ENCODE data around the gene SLIT3.

The SLIT3 gene

GRCh38 chr5:169029661-169030274 is 271.2 kb downstream of the SLIT3 start:
- DNase-seq (ENCODE audit: low read depth): no peak

- no peak for DNase-seq (ENCODE audit: low read depth)
Observed at GRCh38 chr5:169029037-169029436, 271.9 kb downstream of the SLIT3 start.

GRCh38 chr5:169027501-169028061 is 273.4 kb downstream of the SLIT3 start:
- no peak for DNase-seq (ENCODE audit: low read depth)

- DNase-seq (ENCODE audit: low read depth): no peak
Observed at GRCh38 chr5:169025491-169025890, 275.4 kb downstream of the SLIT3 start.

- DNase-seq (ENCODE audit: low read depth): no peak
Observed at GRCh38 chr5:169024421-169024820, 276.5 kb downstream of the SLIT3 start.

- no peak for DNase-seq (ENCODE audit: low read depth)
Observed at GRCh38 chr5:169022718-169023117, 278.2 kb downstream of the SLIT3 start.

- no peak for DNase-seq (ENCODE audit: low read depth)
Observed at GRCh38 chr5:169020102-169020501, 280.8 kb downstream of the SLIT3 start.

- no peak for DNase-seq (ENCODE audit: low read depth)
Observed at GRCh38 chr5:169018925-169019324, 282.0 kb downstream of the SLIT3 start.

- no peak for DNase-seq (ENCODE audit: low read depth)
Observed at GRCh38 chr5:169015991-169016390, 284.9 kb downstream of the SLIT3 start.

GRCh38 chr5:169013846-169014245 is 287.1 kb downstream of the SLIT3 start:
- no peak for DNase-seq (ENCODE audit: low read depth)

- no peak for DNase-seq (ENCODE audit: low read depth)
Observed at GRCh38 chr5:169013208-169013728, 287.7 kb downstream of the SLIT3 start.

- DNase-seq (ENCODE audit: low read depth): no peak
Observed at GRCh38 chr5:169012450-169012849, 288.5 kb downstream of the SLIT3 start.

GRCh38 chr5:169011451-169011850 is 289.5 kb downstream of the SLIT3 start:
- DNase-seq (ENCODE audit: low read depth): no peak

GRCh38 chr5:169011009-169011408 is 289.9 kb downstream of the SLIT3 start:
- DNase-seq (ENCODE audit: low read depth): no peak

- no peak for DNase-seq (ENCODE audit: low read depth)
Observed at GRCh38 chr5:169009123-169009522, 291.8 kb downstream of the SLIT3 start.

- DNase-seq (ENCODE audit: low read depth): no peak
Observed at GRCh38 chr5:169006842-169007790, 293.8 kb downstream of the SLIT3 start.

GRCh38 chr5:169004551-169004950 is 296.4 kb downstream of the SLIT3 start:
- no peak for DNase-seq (ENCODE audit: low read depth)

- DNase-seq (ENCODE audit: low read depth): no peak
Observed at GRCh38 chr5:169003721-169004541, 297.0 kb downstream of the SLIT3 start.

- no peak for DNase-seq (ENCODE audit: low read depth)
Observed at GRCh38 chr5:169002953-169003555, 297.9 kb downstream of the SLIT3 start.

GRCh38 chr5:169001394-169001793 is 299.5 kb downstream of the SLIT3 start:
- DNase-seq (ENCODE audit: low read depth): no peak

GRCh38 chr5:168995024-168995423 is 305.9 kb downstream of the SLIT3 start:
- DNase-seq (ENCODE audit: low read depth): no peak

- DNase-seq (ENCODE audit: low read depth): no peak
Observed at GRCh38 chr5:168992687-168993086, 308.3 kb downstream of the SLIT3 start.

Data from stimulated activated CD8-positive, alpha-beta memory T cell treated with anti-CD3 and anti-CD28 coated beads, Interleukin-15, amount 100 ng/mL, for 24 hours (primary cell).